Right ventricle myocardium inferior (tissue), 1 donor: ENCODE measurements around the gene POFUT1. TPM values are rescaled to one million over a fixed set of nuclear protein-coding genes. Genes with fewer than 3 reads are reported as not detected.
A peak's percentile ranks its signal among the peaks of the same experiment; 100 is the strongest.

Experiments
- ATAC-seq: fragments of 200-7000 bp; cut with Tn5 transposase; one replicate; pipeline ENCODE4 v1.9.1; 2020; ENCODE audit warnings: mild to moderate bottlenecking, moderate library complexity
- DNase-seq: peaks from one replicate; pipeline ENCODE4 v3.0.0; 2021; ENCODE audit errors: missing footprints
- intact Hi-C: fragments of 100-400 bp; cut with DNase I; formaldehyde crosslinking; loops from one replicate; pipeline ENCODE4 v1.11.0; 2022
- total RNA-seq: library from RNA; stranded (reverse); fragmentation: NEBNext Ultra II Directional; extraction: Animal tissue kit (Norgen Biotek cat#: 25700); gene quantifications from one replicate; pipeline ENCODE4 v1.2.1, GENCODE V29; 2021
- donor health status: DM: no; HTN: yes; CAD: no; lungs with severe emphysema.

POFUT1 gene
- total RNA-seq, 1 donor from 2014 or later: 24.5 TPM

- ATAC-seq (peak; percentile 83), DNase-seq (peak; percentile 74)
These were observed 20.3 kb downstream of the POFUT1 start for GRCh38 chr20:32227744-32228688.

GRCh38 chr20:32229251-32229747 is 21.6 kb downstream of the POFUT1 start:
- intact Hi-C loops: no loop called here
- no peak for DNase-seq
- ATAC-seq: no peak

More at GRCh38 chr20:32227744-32228688, 20.3 kb downstream of the POFUT1 start:
- intact Hi-C loops: no loop called here

DNA sequence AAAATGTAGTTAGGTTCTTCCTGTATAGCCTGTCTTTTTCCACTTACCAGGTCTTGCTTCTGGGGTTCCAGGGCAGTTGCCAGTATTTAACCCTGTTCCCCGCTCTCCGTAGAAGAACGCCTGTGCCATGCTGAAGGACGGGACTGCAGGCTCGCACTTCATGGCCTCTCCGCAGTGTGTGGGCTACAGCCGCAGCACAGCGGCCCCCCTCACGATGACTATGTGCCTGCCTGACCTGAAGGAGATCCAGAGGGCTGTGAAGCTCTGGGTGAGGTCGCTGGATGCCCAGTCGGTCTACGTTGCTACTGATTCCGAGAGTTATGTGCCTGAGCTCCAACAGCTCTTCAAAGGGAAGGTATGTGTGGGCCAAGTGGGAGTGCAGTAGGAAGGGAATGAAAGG is 23.0 kb downstream of the POFUT1 start:
- ATAC-seq (no peak), DNase-seq (no peak)
- intact Hi-C loops: no loop called here

GRCh38 chr20:32231245-32231644 is 23.6 kb downstream of the POFUT1 start:
- ATAC-seq (no peak), DNase-seq (no peak)
- intact Hi-C loops: no loop called here

GRCh38 chr20:32231847-32232246 is 24.2 kb downstream of the POFUT1 start:
- DNase-seq: no peak
- intact Hi-C loops: no loop called here
- ATAC-seq: no peak

GRCh38 chr20:32232326-32232886 is 24.7 kb downstream of the POFUT1 start:
- ATAC-seq (no peak), DNase-seq (no peak)
- intact Hi-C loops: no loop called here

- intact Hi-C loops: no loop called here
These were observed 25.6 kb downstream of the POFUT1 start for GRCh38 chr20:32233286-32233685.

DNA sequence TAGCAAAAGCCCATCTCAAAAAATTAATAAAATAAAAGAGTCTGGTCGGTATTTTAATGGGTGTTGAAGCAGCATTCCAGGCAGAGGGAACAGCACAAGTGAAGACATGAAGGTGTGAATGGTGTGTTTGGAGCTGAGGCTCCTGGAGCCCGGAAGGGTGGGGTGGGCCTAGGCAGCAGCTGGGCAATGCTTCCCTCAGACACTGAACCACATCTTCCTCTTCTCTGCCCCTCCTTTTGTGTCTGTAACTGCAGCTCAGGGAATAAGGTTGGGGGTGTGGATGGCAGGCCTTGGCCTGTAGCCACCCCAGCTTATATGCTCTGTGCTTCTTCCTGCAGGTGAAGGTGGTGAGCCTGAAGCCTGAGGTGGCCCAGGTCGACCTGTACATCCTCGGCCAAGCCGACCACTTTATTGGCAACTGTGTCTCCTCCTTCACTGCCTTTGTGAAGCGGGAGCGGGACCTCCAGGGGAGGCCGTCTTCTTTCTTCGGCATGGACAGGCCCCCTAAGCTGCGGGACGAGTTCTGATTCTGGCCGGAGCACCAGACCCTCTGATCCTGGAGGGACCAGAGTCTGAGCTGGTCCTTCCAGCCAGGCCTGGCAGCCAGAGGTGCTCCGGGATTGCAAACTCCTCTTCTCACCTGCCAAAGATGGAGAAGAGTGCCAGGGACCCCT is 26.6 kb downstream of the POFUT1 start:
- ATAC-seq (no peak), DNase-seq (no peak)
- intact Hi-C loops: no loop called here

More at GRCh38 chr20:32233286-32233685, 25.6 kb downstream of the POFUT1 start:
- DNase-seq (no peak), ATAC-seq (no peak)

- DNase-seq: no peak
- intact Hi-C loops: no loop called here
- no peak for ATAC-seq
These were observed 27.8 kb downstream of the POFUT1 start for GRCh38 chr20:32235331-32236047.

DNA sequence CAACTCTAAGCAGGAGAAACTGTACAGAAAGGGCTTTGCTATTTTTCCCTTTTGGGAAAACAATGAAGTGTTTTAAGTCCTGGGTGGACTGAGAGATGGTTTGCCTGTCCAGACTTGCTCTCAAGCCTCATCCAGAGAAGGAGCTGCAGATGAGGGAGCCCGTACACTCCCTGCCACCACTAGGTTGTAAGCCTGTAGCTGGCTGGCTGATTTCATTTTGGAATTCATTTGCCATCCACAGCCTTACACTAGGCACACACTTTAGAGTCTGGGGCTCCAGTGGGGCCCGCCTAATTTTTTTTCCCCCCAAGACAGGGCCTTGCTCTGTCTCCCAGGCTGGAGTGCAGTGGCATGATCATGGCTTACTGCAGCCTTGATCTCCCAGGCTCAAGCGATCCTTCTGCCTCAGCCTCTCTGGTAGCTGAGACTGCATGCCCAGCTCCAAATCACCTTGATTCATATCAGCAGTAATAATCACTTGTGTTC is 28.4 kb downstream of the POFUT1 start:
- DNase-seq (no peak), ATAC-seq (no peak)
- intact Hi-C loops: no loop called here

DNA sequence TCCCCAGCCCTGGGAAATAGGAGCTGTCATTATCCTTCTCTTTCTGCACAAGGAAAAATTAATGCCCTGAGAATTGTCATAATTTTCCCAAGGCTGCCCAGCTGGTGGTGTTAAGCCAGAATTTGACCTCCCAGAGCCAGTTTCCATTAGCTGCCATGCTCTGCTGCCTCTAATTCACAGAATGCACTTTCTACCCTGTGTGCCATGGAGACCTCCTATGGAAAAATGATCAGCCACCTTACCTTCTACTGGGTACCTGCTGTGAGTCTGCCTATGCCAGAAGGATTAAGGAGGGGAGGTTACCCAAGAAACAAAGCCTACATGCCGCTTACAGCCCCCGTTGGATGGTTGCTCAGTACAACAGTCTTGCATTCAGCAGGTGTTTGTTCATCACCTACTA is 29.1 kb downstream of the POFUT1 start:
- intact Hi-C loops: no loop called here
- no peak for ATAC-seq
- DNase-seq: no peak

GRCh38 chr20:32237419-32237818 is 29.7 kb downstream of the POFUT1 start:
- DNase-seq (no peak), ATAC-seq (no peak)
- intact Hi-C loops: no loop called here

DNA sequence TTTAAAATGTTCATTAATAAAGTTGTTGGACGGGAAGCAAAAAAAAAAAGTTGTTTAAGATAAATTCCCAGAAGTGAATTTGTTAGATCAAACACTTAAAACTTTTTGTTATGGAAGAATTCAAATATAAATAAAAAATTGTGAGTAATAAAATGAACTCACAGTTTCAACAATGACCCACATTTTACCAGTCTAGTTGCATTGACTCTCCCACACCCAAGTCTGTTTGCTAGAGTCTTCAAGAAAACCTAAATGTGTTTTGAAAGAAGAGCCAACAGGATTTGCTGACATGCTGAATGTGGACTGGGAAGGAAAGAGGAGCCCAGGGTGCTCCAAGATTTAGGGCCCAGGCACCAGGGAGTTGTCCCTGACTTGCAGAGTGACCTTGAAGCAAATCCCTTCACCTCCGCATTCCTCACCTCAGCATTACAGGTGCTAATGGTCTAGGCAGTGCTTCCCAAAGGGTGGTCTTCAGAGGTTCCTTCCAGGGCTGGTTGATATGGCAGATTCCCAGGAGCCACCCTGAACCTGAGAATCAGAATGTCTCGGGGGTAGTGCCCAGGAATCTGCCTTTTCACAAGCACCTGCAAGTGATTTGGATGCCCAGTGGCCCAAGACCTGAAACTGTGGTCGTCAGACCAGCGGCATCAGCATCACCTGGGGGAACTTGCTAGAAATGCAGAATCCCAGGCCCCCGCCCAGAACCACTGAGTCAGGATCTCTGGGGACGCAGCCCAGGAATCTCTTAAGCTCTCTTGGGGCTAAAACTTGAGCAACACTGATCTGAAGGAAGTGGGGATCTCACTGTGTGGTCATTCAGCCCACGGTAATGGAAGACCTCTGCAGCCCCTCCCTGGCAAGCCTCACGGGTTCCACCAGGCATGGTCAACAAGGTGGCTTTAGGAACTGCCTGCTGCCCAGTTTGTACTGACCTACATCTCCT is 31.1 kb downstream of the POFUT1 start:
- intact Hi-C loops: no loop called here
- no peak for ATAC-seq
- DNase-seq: no peak

GRCh38 chr20:32240205-32240604 is 32.5 kb downstream of the POFUT1 start:
- ATAC-seq (no peak), DNase-seq (no peak)

GRCh38 chr20:32241807-32242206 is 34.1 kb downstream of the POFUT1 start:
- DNase-seq (no peak), ATAC-seq (no peak)
- intact Hi-C loops: no loop called here

More at GRCh38 chr20:32240205-32240604, 32.5 kb downstream of the POFUT1 start:
- intact Hi-C loops: no loop called here

DNA sequence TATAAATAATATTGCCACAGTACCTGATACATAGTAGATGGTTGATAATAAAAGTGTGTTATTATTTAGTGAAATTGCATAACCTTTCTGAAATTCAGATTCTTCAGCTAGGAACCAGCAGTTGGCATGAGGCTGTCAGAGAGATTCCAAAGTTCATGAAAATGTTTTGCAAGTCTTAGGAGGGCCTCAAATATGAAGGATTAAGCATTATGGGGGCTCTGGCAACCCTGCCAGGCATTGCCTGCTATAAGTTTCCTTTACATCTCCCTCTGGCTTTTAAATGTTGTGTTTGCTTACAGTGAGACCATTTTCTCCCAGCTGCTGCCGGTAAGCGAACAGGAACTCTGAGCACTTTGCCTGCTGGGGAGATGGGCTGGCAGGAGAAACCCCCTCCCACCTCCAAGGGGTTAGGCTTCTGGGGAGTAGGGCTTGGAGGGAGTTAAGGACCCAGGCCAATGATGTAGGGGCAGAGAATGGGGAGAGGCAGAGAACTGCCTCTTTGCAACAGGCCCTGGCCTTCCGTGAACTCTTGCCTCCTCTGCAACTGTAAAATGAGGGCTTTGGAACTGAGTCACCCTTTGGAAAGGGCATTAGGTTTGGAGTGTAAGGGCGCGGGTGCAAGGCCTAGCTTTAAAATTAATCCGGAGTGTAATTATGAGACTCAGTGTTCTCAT is 36.6 kb downstream of the POFUT1 start:
- intact Hi-C loops: no loop called here
- no peak for DNase-seq
- no peak for ATAC-seq

GRCh38 chr20:32244959-32245358 is 37.3 kb downstream of the POFUT1 start:
- ATAC-seq (no peak), DNase-seq (no peak)
- intact Hi-C loops: no loop called here
